Vagina (tissue), 2 donors: ENCODE data around the gene RANBP2. TPM values are rescaled to one million over a fixed set of nuclear protein-coding genes. Genes with fewer than 3 reads are reported as not detected.

Source experiments
- DNase-seq, 2 donors: peaks; one replicate each; pipeline ENCODE4 v3.0.0-alpha.2; 2017; ENCODE audit errors: extremely low spot score in 2 of 2
- H3K27ac ChIP-seq: fragments of 200-600 bp; sonication (generic); one replicate; pipeline ENCODE4 v1.5.1; 2019
- H3K27me3 ChIP-seq: fragments of 200-600 bp; sonication (generic); one replicate; pipeline ENCODE4 v1.5.1; 2019
- H3K36me3 ChIP-seq, 2 donors: fragments of 200-600 bp; sonication (generic); one replicate each; pipeline ENCODE4 v1.5.1; 2017 to 2019
- H3K4me1 ChIP-seq: fragments of 200-600 bp; sonication (generic); one replicate; pipeline ENCODE4 v1.5.1; 2019
- H3K4me3 ChIP-seq, 2 donors: fragments of 200-600 bp; sonication (generic); 1 replicate in 1 of 2; 2 replicates in 1 of 2; pipeline ENCODE4 v1.5.1; 2016 to 2019
- H3K9me3 ChIP-seq: fragments of 200-600 bp; sonication (generic); one replicate; pipeline ENCODE4 v1.5.1; 2019
- CTCF ChIP-seq, 3 experiments: fragments of 450-650 bp in 2 of 3; fragments of 200-600 bp in 1 of 3; sonication (generic) in 1 of 3; IDR thresholded peaks; one replicate each; pipeline ENCODE4 v1.5.1; 2017 to 2019; ENCODE audit warnings: antibody characterized with exemption in 3 of 3, mild to moderate bottlenecking in 2 of 3, moderate library complexity in 2 of 3
- POLR2A ChIP-seq, 2 donors: fragments of 450-650 bp; IDR thresholded peaks; one replicate each; pipeline ENCODE4 v1.6.1; 2017; ENCODE audit warnings: antibody characterized with exemption in 2 of 2, mild to moderate bottlenecking in 2 of 2, moderate library complexity in 2 of 2
- POLR2AphosphoS5 ChIP-seq, 2 donors: sonication (generic); formaldehyde crosslinking; IDR thresholded peaks; one replicate each; pipeline ENCODE4 v1.9.0; 2017; ENCODE audit warnings: antibody characterized with exemption in 2 of 2, mild to moderate bottlenecking in 2 of 2, low read depth in 1 of 2; ENCODE audit not compliant: insufficient read depth in 1 of 2
- intact Hi-C: fragments of 100-400 bp; cut with DNase I; formaldehyde crosslinking; loops from one replicate; pipeline ENCODE4 v1.15.1; 2023
- total RNA-seq: library from RNA; depleted of rRNA; stranded (reverse); fragments of >200 nt; gene quantifications from one replicate; pipeline ENCODE4 v1.2.3, GENCODE V29; 2016

The RANBP2 gene
- total RNA-seq, 1 donor from 2014 or later: 43.5 TPM

- Histone ChIP-seq H3K27ac (no peak overlapping the region), H3K36me3 (peaks cover 0 to 13% of the 10 kb centered on the region in 2 donors), H3K9me3 (peaks cover 6% of the 10 kb centered on the region), H3K4me3 (no peak overlapping the region), H3K27me3 (no peaks in the 10 kb centered on the region), H3K4me1 (no peaks in the 10 kb centered on the region)
- intact Hi-C loops: no loop called here
- DNase-seq: no peak
- TF ChIP-seq POLR2A (IDR thresholded peaks at IDR 0.05) (no peak), CTCF (IDR thresholded peaks at IDR 0.05) (no peak), POLR2AphosphoS5 (IDR thresholded peaks at IDR 0.05; ENCODE audit: insufficient read depth in 1 of 2, low read depth in 1 of 2) (no peak)
Observed at GRCh38 chr2:108805782-108806181, 86.5 kb downstream of the RANBP2 start.

- TF ChIP-seq POLR2A (IDR thresholded peaks at IDR 0.05): no peak
- no peak for TF ChIP-seq CTCF (IDR thresholded peaks at IDR 0.05)
- no peak for TF ChIP-seq POLR2AphosphoS5 (IDR thresholded peaks at IDR 0.05; ENCODE audit: insufficient read depth in 1 of 2, low read depth in 1 of 2)
- Histone ChIP-seq H3K27me3 (no peaks in the 10 kb centered on the region), H3K4me1 (no peaks in the 10 kb centered on the region), H3K36me3 (peaks cover 0 to 13% of the 10 kb centered on the region in 2 donors), H3K9me3 (peaks cover 6% of the 10 kb centered on the region), H3K27ac (no peak overlapping the region), H3K4me3 (no peak overlapping the region)
- intact Hi-C loops: no loop called here
- DNase-seq: no peak
Observed at GRCh38 chr2:108806371-108807113, 87.3 kb downstream of the RANBP2 start.

GRCh38 chr2:108809936-108810335 lies 90.7 kb downstream of the RANBP2 start:
- H3K4me3 ChIP-seq: no peak overlapping the region
- peaks cover 0 to 6% of the 10 kb centered on the region in 2 donors for H3K36me3 ChIP-seq
- DNase-seq: no peak
- no peak overlapping the region for H3K27ac ChIP-seq
- TF ChIP-seq CTCF (IDR thresholded peaks at IDR 0.05): no peak
- no peaks in the 10 kb centered on the region for H3K27me3 ChIP-seq
- intact Hi-C loops: no loop called here
- H3K4me1 ChIP-seq: no peaks in the 10 kb centered on the region
- H3K9me3 ChIP-seq: peaks cover 6% of the 10 kb centered on the region

GRCh38 chr2:108810993-108811957 lies 92.0 kb downstream of the RANBP2 start:
- no peak overlapping the region for H3K4me3 ChIP-seq
- intact Hi-C loops: no loop called here
- H3K27me3 ChIP-seq: no peaks in the 10 kb centered on the region
- TF ChIP-seq POLR2AphosphoS5 (IDR thresholded peaks at IDR 0.05; ENCODE audit: insufficient read depth in 1 of 2, low read depth in 1 of 2): no peak
- no peak for TF ChIP-seq POLR2A (IDR thresholded peaks at IDR 0.05)
- TF ChIP-seq CTCF (IDR thresholded peaks at IDR 0.05): no peak
- H3K36me3 ChIP-seq: peaks cover 0 to 6% of the 10 kb centered on the region in 2 donors
- no peaks in the 10 kb centered on the region for H3K4me1 ChIP-seq
- H3K9me3 ChIP-seq: peaks cover 6% of the 10 kb centered on the region
- DNase-seq: no peak
- H3K27ac ChIP-seq: no peak overlapping the region
